ENCODE results near the gene ING2. TPM values are rescaled to one million over a fixed set of nuclear protein-coding genes. Genes with fewer than 3 reads are reported as not detected.

Gene ING2
- total and polyA plus RNA-seq, 12 donors: 18.9 to 119 (median 43.6) TPM

- DNase-seq: no peak
- WGBS, 4 donors: 68 to 82% (median 75%) methylated on average over 7 to 8 of the region's 8 CpGs
- H3K4me1 ChIP-seq (replicated peaks in 1 of 2): no peaks in the 10 kb centered on the region
- H3K27ac ChIP-seq: no peak overlapping the region
- intact Hi-C loops (cut with DNase I): no loop called here
- H3K27me3 ChIP-seq: no peaks in the 10 kb centered on the region
- H3K9me3 ChIP-seq (replicated peaks in 1 of 3): no peaks in the 10 kb centered on the region
- no peak overlapping the region for H3K4me3 ChIP-seq
- no peaks in the 10 kb centered on the region for H3K36me3 ChIP-seq (replicated peaks in 1 of 2)
- TF ChIP-seq CTCF (IDR thresholded peaks at IDR 0.05): no peak
- TF ChIP-seq POLR2A (IDR thresholded peaks at IDR 0.05): no peak
These were observed 50.2 kb downstream of the ING2 start for GRCh38 chr4:183554878-183555585.

GRCh38 chr4:183556947-183557346 is 52.1 kb downstream of the ING2 start:
- H3K27me3 ChIP-seq: no peaks in the 10 kb centered on the region
- H3K4me3 ChIP-seq: no peak overlapping the region
- H3K4me1 ChIP-seq (replicated peaks in 1 of 2): peaks cover 0 to 2% of the 10 kb centered on the region in 2 donors
- no peak overlapping the region for H3K27ac ChIP-seq
- intact Hi-C loops (cut with DNase I): no loop called here
- WGBS, 4 donors: 84 to 94% (median 90%) methylated on average over 3 of the region's 3 CpGs
- no peaks in the 10 kb centered on the region for H3K9me3 ChIP-seq (replicated peaks in 1 of 3)
- no peak for DNase-seq
- H3K36me3 ChIP-seq (replicated peaks in 1 of 2): no peaks in the 10 kb centered on the region
- TF ChIP-seq POLR2A (IDR thresholded peaks at IDR 0.05) (no peak), CTCF (IDR thresholded peaks at IDR 0.05) (no peak)

GRCh38 chr4:183557611-183558010 is 52.8 kb downstream of the ING2 start:
- Histone ChIP-seq H3K27me3 (no peaks in the 10 kb centered on the region), H3K4me1 (replicated peaks in 1 of 2) (peaks cover 0 to 5% of the 10 kb centered on the region in 2 donors), H3K27ac (no peak overlapping the region), H3K4me3 (no peak overlapping the region), H3K36me3 (replicated peaks in 1 of 2) (no peaks in the 10 kb centered on the region), H3K9me3 (replicated peaks in 1 of 3) (no peaks in the 10 kb centered on the region)
- 96 to 99% (median 97%) methylated on average over 6 of the region's 6 CpGs for WGBS, 4 donors
- intact Hi-C loops (cut with DNase I): no loop called here
- DNase-seq: no peak
- TF ChIP-seq CTCF (IDR thresholded peaks at IDR 0.05) (no peak), POLR2A (IDR thresholded peaks at IDR 0.05) (no peak)

- intact Hi-C loops (cut with DNase I): no loop called here
- Histone ChIP-seq H3K36me3 (replicated peaks in 1 of 2) (no peaks in the 10 kb centered on the region), H3K27ac (peak overlapping the region in 1 of 5 donors; percentile 2), H3K27me3 (no peaks in the 10 kb centered on the region), H3K4me3 (no peak overlapping the region), H3K4me1 (replicated peaks in 1 of 2) (peaks cover 0 to 5% of the 10 kb centered on the region in 2 donors), H3K9me3 (replicated peaks in 1 of 3) (no peaks in the 10 kb centered on the region)
- 51 to 58% (median 53%) methylated on average over 12 of the region's 12 CpGs for WGBS, 4 donors
- TF ChIP-seq POLR2A (IDR thresholded peaks at IDR 0.05): no peak
- TF ChIP-seq CTCF (IDR thresholded peaks at IDR 0.05): no peak
- no peak for DNase-seq
These were observed 54.0 kb downstream of the ING2 start for GRCh38 chr4:183558873-183559272.
